ENCODE data around the gene GPSM1. TPM values are rescaled to one million over a fixed set of nuclear protein-coding genes. Genes with fewer than 3 reads are reported as not detected.

Gene GPSM1
- total and polyA plus RNA-seq, 9 of the 15 experiments (the other 6 are each of a cell fraction or from before 2014, with no cell fraction given): 0.04 to 14.2 (median 3.1) TPM

DNA sequence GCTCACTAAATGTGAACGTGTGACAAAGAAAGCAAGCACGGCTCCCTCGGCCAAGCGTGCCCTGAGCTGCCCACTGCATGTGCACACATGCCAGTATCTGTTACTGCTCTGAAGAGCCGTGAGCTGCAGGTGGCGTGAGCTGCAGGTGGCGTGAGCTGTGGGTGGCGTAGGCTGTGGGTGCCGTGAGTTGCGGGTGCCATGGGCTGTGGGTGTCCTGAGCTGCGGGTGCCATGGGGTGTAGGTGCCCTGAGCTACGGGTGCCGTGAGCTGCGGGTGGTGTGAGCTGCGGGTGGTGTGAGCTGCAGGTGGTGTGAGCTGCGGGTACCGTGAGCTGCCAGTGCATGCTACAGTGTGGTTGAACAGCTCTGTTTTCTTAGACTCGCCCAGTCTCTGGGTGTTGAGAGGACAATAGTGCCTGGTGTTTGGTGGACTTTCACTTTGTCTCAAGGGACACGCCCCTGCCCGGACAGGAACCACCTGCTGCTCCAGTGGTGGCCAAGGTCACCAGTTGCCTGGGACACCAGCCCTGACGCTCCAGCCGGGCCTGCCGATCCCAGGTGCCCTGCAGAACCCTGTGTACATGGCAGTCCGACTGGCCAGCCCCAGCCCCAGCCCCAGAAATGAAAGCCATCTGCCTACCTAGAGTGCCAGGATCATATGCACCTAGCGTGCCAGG is 30.2 kb upstream of the GPSM1 start:
- Histone ChIP-seq H3K27ac (ENCODE audit: extremely low read depth, low read depth, low read length) (no peak overlapping the region), H3K4me1 (replicated peaks in 1 of 2; ENCODE audit: control insufficient read depth in 2 of 2, insufficient read depth in 2 of 2, low read length in 2 of 2) (peaks cover 0 to 36% of the 10 kb centered on the region in 2 experiments; a peak in 2 of 5 replicates), H3K9ac (ENCODE audit: insufficient read depth in 1 of 2, low read depth in 2 of 2, low read length in 2 of 2) (no peak overlapping the region; a peak in 1 of 4 replicates), H3K36me3 (ENCODE audit: control insufficient read depth, insufficient read depth, low read length) (no peaks in the 10 kb centered on the region), H3K27me3 (ENCODE audit: control insufficient read depth in 2 of 2, insufficient read depth in 2 of 2, low read length in 2 of 2) (peaks cover 23 to 54% of the 10 kb centered on the region in 2 experiments), H3K9me3 (replicated peaks; ENCODE audit: control insufficient read depth, insufficient read depth, low read depth, low read length) (peaks cover 13% of the 10 kb centered on the region), H2AFZ (ENCODE audit: low read depth, low read length) (no peak overlapping the region), H4K20me1 (replicated peaks; ENCODE audit: control insufficient read depth, insufficient read depth, low read length) (no peaks in the 10 kb centered on the region; the same call in 1 of the 2 replicates), H3K4me3 (no peak overlapping the region), H3K9me1 (ENCODE audit: control insufficient read depth, insufficient read depth, low read length) (no peaks in the 10 kb centered on the region), H3K4me2 (ENCODE audit: insufficient read depth, low read length) (no peak overlapping the region), H3K79me2 (ENCODE audit: control insufficient read depth, insufficient read depth, low read length) (no peaks in the 10 kb centered on the region)
- POLR2A ChIA-PET: interaction anchor here (0.5 to 0.6 kb wide), 2 partner anchors 55 to 190 kb away, joined by 3 to 4 read pairs; no protein-coding TSS in a partner anchor
- BruUV-seq (replicated peaks): no TSS peak
- ATAC-seq: no peak; the same call in 2 of the 3 replicates
- no peak for FAIRE-seq
- no peak for DNase-seq (ENCODE audit: extremely low read depth in 1 of 4, low spot score in 3 of 4)
- in situ Hi-C loops (cut with MboI): no loop called here
- WGBS (ENCODE audit: insufficient coverage, low coverage, missing lambda C conversion rate): 5% methylated on average over 25 of the region's 25 CpGs
- intact Hi-C loops (cut with micrococcal nuclease): no loop called here
- TF ChIP-seq, protein P1, sequence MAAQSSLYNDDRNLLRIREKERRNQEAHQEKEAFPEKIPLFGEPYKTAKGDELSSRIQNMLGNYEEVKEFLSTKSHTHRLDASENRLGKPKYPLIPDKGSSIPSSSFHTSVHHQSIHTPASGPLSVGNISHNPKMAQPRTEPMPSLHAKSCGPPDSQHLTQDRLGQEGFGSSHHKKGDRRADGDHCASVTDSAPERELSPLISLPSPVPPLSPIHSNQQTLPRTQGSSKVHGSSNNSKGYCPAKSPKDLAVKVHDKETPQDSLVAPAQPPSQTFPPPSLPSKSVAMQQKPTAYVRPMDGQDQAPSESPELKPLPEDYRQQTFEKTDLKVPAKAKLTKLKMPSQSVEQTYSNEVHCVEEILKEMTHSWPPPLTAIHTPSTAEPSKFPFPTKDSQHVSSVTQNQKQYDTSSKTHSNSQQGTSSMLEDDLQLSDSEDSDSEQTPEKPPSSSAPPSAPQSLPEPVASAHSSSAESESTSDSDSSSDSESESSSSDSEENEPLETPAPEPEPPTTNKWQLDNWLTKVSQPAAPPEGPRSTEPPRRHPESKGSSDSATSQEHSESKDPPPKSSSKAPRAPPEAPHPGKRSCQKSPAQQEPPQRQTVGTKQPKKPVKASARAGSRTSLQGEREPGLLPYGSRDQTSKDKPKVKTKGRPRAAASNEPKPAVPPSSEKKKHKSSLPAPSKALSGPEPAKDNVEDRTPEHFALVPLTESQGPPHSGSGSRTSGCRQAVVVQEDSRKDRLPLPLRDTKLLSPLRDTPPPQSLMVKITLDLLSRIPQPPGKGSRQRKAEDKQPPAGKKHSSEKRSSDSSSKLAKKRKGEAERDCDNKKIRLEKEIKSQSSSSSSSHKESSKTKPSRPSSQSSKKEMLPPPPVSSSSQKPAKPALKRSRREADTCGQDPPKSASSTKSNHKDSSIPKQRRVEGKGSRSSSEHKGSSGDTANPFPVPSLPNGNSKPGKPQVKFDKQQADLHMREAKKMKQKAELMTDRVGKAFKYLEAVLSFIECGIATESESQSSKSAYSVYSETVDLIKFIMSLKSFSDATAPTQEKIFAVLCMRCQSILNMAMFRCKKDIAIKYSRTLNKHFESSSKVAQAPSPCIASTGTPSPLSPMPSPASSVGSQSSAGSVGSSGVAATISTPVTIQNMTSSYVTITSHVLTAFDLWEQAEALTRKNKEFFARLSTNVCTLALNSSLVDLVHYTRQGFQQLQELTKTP (IDR thresholded peaks at IDR 0.05; ENCODE audit: low read depth in 1 of 2, partially characterized antibody in 2 of 2): no peak
- no peak for TF ChIP-seq HMGN3 (IDR thresholded peaks at IDR 0.05; ENCODE audit: borderline replicate concordance, extremely low read depth, insufficient read length, low read depth, low read length)
- TF ChIP-seq LARP7 (IDR thresholded peaks at IDR 0.05): no peak
- TF ChIP-seq STAT6 (CRISPR knock-in tag; IDR thresholded peaks at IDR 0.05): no peak
- CTCF ChIA-PET (ENCODE audit: low intra/inter-chr PET ratio): no interaction called here

All from K562 (cell line).